Stimulated activated CD8-positive, alpha-beta memory T cell treated with anti-CD3 and anti-CD28 coated beads, Interleukin-7, amount 100 ng/mL, for 48 hours (primary cell): ENCODE data around the gene HYAL2.
"Not testable (repeated sequence)": the region's sequence is repeated elsewhere in the genome, so short reads cannot be mapped to it uniquely, and the experiment has no call there.

ENCODE experiments used
- DNase-seq, 2 donors: peaks; one replicate each; pipeline ENCODE4 v3.0.0-alpha.2; 2020; ENCODE audit warnings: low read depth in 1 of 2; ENCODE audit errors: extremely low read depth in 1 of 2

Gene HYAL2

GRCh38 chr3:50272911-50273688, 49.4 kb downstream of the HYAL2 start:
- DNase-seq, result peak; percentile 75 to 78

- DNase-seq, result not testable (repeated sequence)
Measured at GRCh38 chr3:50272538-50272910, 50.0 kb downstream of the HYAL2 start.

GRCh38 chr3:50271314-50271936, 51.1 kb downstream of the HYAL2 start:
- DNase-seq, result no peak

GRCh38 chr3:50270422-50271224, 51.9 kb downstream of the HYAL2 start:
- no peak for DNase-seq

- DNase-seq, result no peak
Measured at GRCh38 chr3:50269977-50270413, 52.5 kb downstream of the HYAL2 start.

GRCh38 chr3:50269460-50269859, 53.1 kb downstream of the HYAL2 start:
- DNase-seq, result no peak

- DNase-seq, result no peak
Measured at GRCh38 chr3:50268703-50269451, 53.7 kb downstream of the HYAL2 start, which contains the start of gene SEMA3B. TSS of gene SEMA3B (plus strand) at chr3:50269147. CDS start at chr3:50269241, 94 bp downstream.

- DNase-seq, result no peak
Measured at GRCh38 chr3:50268276-50268675, 54.3 kb downstream of the HYAL2 start.
